Skeletal muscle cell (primary cell): ENCODE measurements around the gene HAS3.
"Not testable (repeated sequence)": the region's sequence is repeated elsewhere in the genome, so short reads cannot be mapped to it uniquely, and the experiment has no call there.

Experiments used
- DNase-seq: peaks from one replicate; pipeline ENCODE4 v3.0.0-alpha.2; 2010; ENCODE audit warnings: low read depth
- H3K4me3 ChIP-seq: 2 replicates; pipeline ENCODE4 v1.5.1; 2011; ENCODE audit warnings: low read depth, mild to moderate bottlenecking, control low read depth, low read length, moderate library complexity

The HAS3 gene

DNA sequence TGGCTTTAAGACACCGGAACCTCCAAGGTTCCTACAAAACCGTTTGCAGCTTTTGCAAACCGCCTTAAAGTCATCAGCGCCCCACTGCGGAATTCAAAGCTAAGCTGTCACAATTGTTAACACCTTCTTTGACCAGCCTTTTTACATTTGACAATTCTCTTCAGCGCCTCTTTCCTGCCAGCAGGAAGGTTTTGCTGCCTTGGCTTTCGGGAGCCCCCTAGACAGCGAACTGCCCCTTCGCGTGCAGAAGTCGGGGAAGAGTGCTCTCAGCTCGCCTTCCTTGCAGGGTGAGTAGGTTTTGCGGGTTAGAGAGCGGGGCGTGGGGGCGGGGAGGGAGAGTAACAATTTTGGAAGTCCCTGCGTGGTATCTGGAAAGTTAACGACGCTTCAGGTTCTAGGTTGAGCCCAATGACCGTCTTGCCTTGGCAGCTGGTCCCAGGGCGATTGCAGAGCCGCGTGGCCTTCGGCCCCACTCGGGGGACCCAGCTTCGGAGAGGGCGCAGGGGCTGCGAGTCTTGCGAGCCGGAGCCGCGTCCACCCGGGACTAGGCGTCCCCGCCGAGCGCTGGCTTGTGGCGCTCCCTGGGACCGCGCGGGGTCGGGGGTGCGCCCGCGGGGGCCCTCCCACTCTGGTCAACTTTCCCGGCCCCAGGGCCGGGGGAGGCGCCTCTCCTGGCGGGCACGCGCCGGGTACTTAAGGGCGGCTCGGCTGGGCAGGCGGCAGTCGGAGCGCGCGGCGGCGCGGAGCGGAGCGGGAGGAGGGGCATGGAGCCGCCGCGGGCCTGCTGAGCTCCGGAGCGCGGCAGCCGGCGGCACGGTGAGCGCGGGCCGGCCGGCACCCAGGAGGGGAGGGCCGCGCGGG is at the start of gene HAS3:
Gene HAS3, plus strand, starts transcription at position 153 of the 861 bp plus-strand sequence. CDS start 3,743 bp downstream, outside the sequence.
- no peak for DNase-seq
- peak within 1 kb of the TSS; percentile 60 for H3K4me3 ChIP-seq

DNA sequence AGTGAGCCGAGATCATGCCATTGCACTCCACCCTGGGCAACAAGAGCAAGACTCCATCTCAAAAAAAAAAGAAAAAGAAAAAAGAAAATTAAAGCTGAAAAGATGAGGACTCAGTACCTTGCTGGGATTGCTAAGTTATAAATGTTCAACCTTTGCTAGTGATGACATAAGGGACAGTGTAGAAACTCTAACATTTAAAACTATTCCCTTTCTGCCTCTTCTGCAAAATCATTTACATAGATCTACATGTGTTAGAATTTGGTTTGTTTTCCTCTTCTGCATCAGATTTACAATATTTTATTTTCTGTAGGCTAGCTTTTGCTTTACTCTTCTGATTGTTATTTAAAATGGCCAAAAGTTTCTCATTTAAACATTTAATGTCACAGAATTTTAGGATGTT is 49.5 kb upstream of the HAS3 start:
- DNase-seq = no peak
- no peak overlapping the region for H3K4me3 ChIP-seq

DNA sequence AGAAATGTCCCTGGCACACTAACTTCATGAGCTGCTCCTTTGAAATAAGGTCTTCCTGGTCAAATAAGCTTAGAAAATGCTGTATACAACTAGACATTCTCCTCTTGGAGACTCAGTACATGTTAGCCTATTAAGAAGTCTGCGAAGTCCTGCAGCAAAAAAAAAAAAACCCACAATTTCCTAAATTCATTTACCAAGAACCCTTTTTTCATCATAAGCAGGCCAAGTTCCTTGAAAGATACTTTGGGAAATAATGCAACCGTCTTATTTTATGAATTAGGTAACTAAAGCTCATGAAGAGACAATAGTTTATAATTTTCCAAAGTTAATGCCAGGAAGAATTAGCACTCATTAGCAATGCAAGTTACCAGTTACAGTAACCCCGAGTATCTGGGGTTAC is 49.0 kb upstream of the HAS3 start:
- DNase-seq = no peak
- no peak overlapping the region for H3K4me3 ChIP-seq

GRCh38 chr16:69057400-69058378 is 47.8 kb upstream of the HAS3 start:
- DNase-seq = peak; percentile 83
- H3K4me3 ChIP-seq = no peak overlapping the region

DNA sequence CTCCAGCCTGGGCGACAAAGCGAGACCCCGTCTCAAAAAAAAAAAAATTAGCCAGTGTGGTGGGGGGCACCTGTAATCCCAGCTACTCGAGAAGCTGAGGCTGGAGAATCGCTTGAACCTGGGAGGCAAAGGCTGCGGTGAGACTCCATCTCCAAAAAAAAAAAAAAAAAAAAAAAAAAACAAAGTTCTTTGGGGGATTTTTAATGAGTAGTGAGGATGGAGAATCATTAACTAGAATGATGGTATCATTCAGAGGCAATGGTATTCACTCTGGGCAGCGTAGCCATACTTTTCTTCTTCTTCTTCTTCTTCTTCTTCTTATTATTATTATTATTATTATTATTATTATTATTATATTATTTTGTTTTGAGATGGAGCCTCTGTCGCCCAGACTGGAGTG is 42.0 kb upstream of the HAS3 start:
- DNase-seq, H3K4me3 ChIP-seq: not testable (repeated sequence)

- no peak for DNase-seq
- H3K4me3 ChIP-seq = no peak overlapping the region
Measured at GRCh38 chr16:69064124-69064763, 41.2 kb upstream of the HAS3 start.

DNA sequence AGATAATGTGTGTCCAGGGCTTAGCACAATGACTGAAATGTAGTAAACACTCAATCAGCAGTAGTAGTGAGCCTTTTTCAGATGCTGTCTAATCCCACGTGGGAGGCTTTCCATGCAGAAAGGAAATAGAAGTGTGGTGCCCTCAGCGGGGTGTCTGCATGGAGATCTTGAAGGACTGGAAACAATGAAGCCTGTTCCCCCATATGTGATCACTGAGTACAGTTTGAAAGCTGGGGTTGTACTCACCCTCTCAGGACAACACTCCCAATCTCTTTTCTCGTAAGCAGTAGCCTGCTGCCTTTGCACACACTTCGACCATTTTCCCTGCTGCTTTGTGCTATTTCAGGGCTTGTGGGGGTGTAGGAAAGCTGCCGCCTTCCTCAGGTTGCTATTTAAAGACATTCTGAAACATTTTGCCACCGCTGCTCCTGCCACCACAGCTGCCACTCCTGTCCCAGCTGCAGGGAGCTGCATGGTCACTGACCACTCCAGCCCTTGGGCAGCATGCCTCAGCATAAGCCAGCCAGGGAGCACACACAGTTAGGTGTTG is 40.6 kb upstream of the HAS3 start:
- DNase-seq = no peak
- H3K4me3 ChIP-seq = no peak overlapping the region

DNA sequence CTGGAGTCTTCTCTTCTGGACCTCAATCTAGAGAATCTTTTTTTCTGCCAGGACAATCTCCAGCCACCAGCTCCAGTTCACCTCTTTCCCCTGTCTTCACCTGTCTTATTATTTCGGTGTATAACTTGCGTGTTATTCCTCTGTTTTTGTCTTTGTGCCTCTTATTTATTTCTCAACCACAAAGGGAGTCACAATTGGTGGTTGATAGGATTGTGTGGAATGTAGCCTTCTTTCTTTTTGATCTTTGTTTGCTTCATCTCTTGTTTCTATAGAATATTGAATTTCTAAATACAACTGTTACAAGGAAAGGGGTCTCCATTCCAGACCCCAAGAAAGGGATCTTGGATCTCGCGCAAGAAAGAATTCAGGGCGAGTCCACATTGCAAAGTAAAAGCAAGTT is 35.9 kb upstream of the HAS3 start:
- DNase-seq = no peak
- no peak overlapping the region for H3K4me3 ChIP-seq

GRCh38 chr16:69071036-69071435 is 34.4 kb upstream of the HAS3 start:
- H3K4me3 ChIP-seq = no peak overlapping the region
- no peak for DNase-seq

DNA sequence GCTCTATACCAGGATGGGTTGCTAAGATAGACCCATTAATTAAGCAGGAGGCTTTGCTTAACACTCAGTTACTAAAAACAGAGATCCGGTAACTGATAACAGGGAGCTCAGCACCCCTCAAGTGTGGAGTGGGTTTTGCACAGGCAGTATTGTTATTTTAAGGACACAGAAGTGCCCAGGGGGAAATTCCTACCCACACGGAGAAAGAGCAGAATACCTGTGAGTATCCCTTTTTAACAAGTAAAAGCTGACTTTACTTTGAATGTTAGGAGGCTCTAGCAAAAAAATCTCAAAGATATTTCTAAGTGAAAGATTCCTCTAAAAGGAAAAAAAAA is 32.8 kb upstream of the HAS3 start:
- no peak overlapping the region for H3K4me3 ChIP-seq
- no peak for DNase-seq

GRCh38 chr16:69073181-69073702 is 32.2 kb upstream of the HAS3 start:
- peak; percentile 63 for DNase-seq
- H3K4me3 ChIP-seq = no peak overlapping the region

DNA sequence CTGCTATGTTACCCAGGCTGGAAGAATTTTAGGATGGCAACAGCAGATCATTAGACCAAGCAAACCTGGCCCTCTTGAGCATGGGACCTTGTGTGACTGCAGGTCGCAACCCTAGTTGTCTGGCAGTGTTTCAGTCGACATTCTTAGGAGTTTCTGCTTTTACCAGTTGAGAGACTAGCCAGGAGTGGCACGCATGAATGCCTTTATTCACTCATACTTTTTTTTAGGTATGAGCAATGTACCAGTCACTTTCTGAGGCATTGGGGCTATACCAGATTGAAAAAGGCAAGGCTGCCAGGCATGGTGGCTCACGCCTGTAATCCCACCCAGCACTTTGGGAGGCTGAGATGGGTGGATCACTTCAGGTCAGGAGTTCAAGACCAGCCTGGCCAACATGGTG is 28.2 kb upstream of the HAS3 start:
- H3K4me3 ChIP-seq = no peak overlapping the region
- no peak for DNase-seq

GRCh38 chr16:69078073-69078472 is 27.4 kb upstream of the HAS3 start:
- no peak overlapping the region for H3K4me3 ChIP-seq
- no peak for DNase-seq

DNA sequence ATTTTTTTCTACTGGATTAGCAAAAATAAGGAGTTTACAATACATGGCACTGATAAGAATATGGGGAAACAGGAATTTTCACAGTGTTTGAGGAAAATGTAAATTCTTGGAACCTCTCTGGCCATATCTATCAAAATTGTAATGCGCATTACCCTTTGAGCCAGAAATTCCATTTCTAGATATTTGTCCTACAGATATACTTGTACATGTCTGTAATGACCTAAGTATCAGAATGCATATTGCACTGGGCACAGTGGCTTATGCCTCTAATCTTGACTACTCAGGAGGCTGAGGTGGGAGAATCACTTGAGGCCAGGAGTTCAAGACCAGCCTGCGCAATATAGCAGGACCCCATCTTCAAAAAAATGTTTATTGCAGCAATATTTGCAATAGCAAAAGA is 25.8 kb upstream of the HAS3 start:
- H3K4me3 ChIP-seq = no peak overlapping the region
- DNase-seq = no peak

- no peak for DNase-seq
Measured at GRCh38 chr16:69083306-69083941, 22.0 kb upstream of the HAS3 start.

GRCh38 chr16:69084289-69084688 is 21.2 kb upstream of the HAS3 start:
- H3K4me3 ChIP-seq = no peak overlapping the region
- no peak for DNase-seq

More at GRCh38 chr16:69083306-69083941, 22.0 kb upstream of the HAS3 start:
- H3K4me3 ChIP-seq = no peak overlapping the region

DNA sequence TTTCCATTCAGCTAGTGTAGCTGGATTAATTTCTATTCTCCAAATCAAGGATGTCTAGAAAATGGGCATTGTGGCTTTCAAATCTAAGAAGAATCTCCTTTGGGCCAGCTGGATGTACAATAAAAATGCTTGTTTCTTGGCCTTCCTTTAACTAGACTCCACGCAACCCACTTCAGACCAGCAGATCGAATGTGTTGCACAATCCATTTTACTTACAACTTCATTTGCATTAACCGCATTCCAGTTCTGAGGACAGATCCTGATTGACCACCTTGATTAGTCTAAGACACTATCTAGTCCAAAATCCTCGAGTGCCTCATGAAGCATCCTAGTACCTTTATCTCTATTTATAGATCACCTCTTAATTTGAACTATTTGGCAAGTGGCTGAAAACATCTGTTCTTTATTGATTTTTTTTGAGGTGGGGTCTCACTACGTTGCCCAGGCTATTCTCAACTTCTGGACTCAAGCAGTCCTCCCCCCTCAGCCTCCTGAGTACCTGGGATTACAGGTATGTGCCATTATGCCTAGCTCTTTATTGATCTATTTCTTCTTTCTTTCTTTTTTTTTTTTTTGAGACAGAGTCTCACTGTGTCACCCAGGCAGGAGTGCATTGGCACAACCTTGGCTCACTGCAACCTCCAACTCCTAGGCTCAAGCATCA is 20.3 kb upstream of the HAS3 start:
- no peak overlapping the region for H3K4me3 ChIP-seq
- no peak for DNase-seq

DNA sequence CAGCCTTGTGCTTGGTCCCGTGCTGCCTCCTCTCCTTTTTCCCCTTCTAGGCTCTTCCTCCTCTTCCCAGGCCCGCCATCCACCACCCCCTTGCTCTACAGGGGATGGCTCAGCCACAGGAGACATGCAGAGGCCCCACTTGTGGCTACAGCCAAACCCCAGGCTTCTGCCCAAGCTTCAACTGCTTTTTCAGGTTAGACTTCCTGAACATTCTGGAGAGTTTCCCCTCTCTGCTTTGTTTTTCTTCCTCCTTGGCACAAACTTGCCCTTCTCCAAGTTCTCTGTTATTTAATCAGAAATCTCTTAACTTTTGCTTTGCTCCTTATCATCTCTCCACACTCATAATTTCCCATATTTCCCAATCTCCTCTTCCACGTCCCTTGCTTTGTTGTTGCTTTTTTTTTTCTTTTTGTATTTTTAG is 18.3 kb upstream of the HAS3 start:
- H3K4me3 ChIP-seq = no peak overlapping the region
- DNase-seq = no peak
